Measurements from ENCODE around the gene DBF4.
"Not testable (repeated sequence)": the region's sequence is repeated elsewhere in the genome, so short reads cannot be mapped to it uniquely, and the experiment has no call there.

DNA sequence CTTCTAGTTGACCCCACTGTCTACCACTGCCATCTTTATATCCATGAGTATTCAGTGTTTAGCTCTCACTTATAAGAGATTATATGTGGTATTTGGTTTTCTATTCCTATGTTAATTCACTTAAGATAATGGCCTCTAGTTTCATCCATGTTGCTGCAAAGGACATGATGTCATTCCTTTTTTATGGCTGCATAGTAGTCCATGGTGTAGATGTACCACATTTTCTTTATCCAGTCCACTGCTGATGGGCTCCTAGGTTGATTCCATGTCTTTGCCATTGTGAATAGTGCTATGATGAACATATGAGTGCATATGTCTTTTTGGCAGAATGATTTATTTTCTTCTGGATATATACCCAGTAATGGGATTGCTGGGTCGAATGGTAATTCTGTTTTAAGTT, 47.9 kb upstream of the DBF4 start:
- TF ChIP-seq, protein P1, sequence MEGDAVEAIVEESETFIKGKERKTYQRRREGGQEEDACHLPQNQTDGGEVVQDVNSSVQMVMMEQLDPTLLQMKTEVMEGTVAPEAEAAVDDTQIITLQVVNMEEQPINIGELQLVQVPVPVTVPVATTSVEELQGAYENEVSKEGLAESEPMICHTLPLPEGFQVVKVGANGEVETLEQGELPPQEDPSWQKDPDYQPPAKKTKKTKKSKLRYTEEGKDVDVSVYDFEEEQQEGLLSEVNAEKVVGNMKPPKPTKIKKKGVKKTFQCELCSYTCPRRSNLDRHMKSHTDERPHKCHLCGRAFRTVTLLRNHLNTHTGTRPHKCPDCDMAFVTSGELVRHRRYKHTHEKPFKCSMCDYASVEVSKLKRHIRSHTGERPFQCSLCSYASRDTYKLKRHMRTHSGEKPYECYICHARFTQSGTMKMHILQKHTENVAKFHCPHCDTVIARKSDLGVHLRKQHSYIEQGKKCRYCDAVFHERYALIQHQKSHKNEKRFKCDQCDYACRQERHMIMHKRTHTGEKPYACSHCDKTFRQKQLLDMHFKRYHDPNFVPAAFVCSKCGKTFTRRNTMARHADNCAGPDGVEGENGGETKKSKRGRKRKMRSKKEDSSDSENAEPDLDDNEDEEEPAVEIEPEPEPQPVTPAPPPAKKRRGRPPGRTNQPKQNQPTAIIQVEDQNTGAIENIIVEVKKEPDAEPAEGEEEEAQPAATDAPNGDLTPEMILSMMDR (IDR thresholded peaks at IDR 0.05; ENCODE audit: low read depth, low read length, missing input control), result not testable (repeated sequence)
- TF ChIP-seq, protein P2, sequence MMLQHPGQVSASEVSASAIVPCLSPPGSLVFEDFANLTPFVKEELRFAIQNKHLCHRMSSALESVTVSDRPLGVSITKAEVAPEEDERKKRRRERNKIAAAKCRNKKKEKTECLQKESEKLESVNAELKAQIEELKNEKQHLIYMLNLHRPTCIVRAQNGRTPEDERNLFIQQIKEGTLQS (IDR thresholded peaks at IDR 0.05), result not testable (repeated sequence)
- TF ChIP-seq, protein P3, sequence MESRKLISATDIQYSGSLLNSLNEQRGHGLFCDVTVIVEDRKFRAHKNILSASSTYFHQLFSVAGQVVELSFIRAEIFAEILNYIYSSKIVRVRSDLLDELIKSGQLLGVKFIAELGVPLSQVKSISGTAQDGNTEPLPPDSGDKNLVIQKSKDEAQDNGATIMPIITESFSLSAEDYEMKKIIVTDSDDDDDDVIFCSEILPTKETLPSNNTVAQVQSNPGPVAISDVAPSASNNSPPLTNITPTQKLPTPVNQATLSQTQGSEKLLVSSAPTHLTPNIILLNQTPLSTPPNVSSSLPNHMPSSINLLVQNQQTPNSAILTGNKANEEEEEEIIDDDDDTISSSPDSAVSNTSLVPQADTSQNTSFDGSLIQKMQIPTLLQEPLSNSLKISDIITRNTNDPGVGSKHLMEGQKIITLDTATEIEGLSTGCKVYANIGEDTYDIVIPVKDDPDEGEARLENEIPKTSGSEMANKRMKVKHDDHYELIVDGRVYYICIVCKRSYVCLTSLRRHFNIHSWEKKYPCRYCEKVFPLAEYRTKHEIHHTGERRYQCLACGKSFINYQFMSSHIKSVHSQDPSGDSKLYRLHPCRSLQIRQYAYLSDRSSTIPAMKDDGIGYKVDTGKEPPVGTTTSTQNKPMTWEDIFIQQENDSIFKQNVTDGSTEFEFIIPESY (IDR thresholded peaks at IDR 0.05), result not testable (repeated sequence)
- TF ChIP-seq GABPA (IDR thresholded peaks at IDR 0.05 in 1 of 2, conservative IDR thresholded peaks at IDR 0.05 in 1 of 2); TAF1 (conservative IDR thresholded peaks at IDR 0.05): not testable (repeated sequence)

Measured in liver (tissue), 3 donors.